ENCODE measurements around the gene ACTR1B. TPM values are rescaled to one million over a fixed set of nuclear protein-coding genes. Genes with fewer than 3 reads are reported as not detected.
"Not testable (repeated sequence)": the region's sequence is repeated elsewhere in the genome, so short reads cannot be mapped to it uniquely, and the experiment has no call there.

ACTR1B gene
- total RNA-seq, 1 experiment from 2014 or later = 76.6 TPM

GRCh38 chr2:97688062-97688827 is 24.4 kb upstream of the ACTR1B start:
- DNase-seq (ENCODE audit: low read depth) = peak; percentile 28

DNA sequence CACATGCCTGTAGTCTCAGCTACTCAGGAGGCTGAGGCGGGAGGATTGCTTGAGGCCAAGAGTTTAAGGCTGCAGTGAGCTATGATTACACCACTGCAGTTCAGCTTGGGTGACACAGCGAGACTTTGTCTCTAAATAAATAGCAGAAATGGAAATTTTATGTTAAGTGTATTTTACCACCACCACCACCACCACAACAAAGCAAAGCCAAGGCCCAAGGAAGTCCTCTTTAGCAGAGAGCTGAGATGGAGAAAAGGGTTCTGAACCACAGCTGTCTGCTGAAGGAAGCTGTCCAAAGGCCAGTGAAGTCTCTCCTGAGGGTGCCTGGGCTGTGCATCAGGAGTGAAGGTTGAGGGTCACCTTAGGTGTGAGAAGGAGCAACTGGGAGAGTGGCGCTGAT is 23.4 kb upstream of the ACTR1B start:
- DNase-seq (ENCODE audit: low read depth) = not testable (repeated sequence)

GRCh38 chr2:97678298-97678697 is 14.5 kb upstream of the ACTR1B start:
- no peak for DNase-seq (ENCODE audit: low read depth)

GRCh38 chr2:97677480-97677879 is 13.6 kb upstream of the ACTR1B start:
- DNase-seq (ENCODE audit: low read depth) = no peak

- DNase-seq (ENCODE audit: low read depth) = no peak
These were observed 12.8 kb upstream of the ACTR1B start for GRCh38 chr2:97676620-97677019.

DNA sequence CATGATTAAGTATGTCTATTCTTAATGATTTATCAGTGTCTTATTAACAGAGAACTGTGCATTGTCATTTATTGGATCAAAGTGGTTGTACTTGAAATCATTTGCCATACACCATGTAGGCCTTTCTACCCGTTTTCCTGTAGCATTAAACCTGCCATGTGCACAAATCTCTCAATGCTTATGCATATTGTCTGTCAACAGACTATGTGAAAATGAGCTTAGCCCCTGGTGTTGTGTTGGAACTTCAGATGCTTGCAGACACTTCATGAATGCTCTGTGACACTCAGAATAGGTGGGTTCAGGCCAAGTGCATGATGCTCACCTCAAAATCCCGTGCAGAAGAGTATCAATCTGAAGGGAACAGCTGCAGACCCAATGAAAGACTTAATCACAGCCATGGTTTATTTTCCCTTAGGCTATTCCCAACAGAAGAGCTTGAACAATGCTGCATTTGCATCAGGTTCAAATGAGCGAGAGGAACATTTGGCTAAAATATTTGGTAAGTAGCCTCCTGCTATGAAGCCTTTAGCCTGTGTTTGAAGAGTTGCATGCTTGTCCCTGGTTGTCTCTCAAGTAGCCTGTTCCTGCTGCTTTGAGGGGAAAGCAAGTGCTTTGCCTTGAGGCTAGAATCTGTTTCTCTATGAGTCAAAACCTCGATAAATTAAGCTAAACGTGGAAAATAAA is 11.7 kb upstream of the ACTR1B start:
- DNase-seq (ENCODE audit: low read depth) = no peak

DNA sequence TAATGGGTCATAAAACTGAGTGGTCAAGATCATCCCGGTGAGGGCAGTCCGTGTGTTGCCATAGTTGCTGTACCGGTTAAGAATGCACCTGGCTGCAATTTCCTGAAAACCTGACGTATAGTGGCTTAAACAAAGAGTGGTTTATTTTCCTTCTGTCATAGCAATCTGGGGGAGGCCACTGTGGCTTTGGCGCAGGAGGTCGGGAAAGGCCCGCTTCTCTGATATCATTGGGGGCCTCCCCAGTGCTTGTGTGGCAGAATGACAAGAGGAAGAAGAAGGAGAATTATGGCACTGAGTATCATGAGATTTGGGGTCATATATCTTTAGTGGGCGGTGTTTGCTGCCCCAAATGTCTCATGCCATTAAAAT is 10.1 kb upstream of the ACTR1B start:
- DNase-seq (ENCODE audit: low read depth) = no peak

- DNase-seq (ENCODE audit: low read depth) = peak; percentile 20
These were observed 9.5 kb upstream of the ACTR1B start for GRCh38 chr2:97673182-97673914.

DNA sequence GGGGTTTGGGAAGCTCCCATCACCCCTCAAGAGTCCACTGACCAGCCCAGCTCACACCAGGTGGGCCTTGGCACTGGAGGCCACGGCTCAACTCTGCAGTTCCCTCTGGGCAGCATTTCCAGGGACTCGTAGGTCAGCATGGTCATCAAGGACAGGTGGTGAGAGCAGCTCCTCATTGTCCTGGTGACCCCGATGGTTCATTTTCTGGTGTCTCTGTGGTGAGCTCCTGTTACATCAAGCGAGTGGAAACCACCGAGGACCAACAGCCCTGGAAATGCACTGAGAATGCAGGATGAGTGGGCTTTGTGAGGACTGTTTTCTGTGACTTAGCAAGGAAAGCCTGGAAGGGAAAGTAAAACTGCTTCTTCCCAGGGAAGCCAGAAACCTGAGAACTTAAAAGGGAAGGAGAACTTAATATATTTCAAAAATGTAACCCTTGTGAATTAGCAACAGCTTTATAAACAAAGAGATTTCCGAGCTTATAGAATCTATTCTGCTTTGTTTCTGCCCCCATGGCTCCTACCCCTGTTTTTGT is 8.8 kb upstream of the ACTR1B start:
- peak; percentile 21 for DNase-seq (ENCODE audit: low read depth)

DNA sequence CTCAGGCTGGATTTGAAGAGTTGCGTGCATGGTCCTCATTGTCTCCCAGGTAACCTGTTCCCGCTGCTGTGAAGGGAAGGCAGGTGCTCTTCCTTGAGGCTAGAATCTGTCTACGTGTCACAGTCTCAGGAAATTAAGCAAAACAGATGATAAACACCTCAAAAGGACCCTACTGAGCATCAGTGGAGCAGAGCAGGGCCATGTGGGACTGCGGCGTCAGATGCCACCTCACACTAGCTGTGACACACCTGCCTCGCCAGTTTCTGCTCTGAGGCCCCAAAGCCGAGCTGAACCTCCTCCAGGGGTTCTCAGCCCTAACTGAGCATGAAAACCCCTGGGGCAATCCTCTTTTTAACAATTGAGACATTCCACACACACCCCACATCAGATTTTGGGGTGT is 7.7 kb upstream of the ACTR1B start:
- DNase-seq (ENCODE audit: low read depth) = no peak

DNA sequence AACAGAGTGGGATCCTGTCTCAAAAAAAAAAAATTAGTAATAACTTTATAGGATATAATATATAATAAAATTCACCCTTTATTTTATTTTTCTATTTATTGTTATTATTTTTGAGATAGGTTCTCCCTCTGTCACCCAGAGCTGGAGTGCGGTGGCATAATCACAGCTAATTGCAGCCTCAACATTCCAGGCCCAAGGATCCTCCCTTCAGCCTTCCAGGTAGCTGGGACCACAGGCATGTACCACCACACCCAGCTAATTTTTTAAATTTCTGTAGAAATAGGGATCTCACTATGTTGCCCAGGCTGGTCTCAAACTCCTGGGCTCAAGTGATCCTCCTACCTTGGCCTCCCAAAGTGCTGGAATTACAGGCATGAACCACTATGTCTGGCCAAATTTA is 6.6 kb upstream of the ACTR1B start:
- DNase-seq (ENCODE audit: low read depth) = no peak

DNA sequence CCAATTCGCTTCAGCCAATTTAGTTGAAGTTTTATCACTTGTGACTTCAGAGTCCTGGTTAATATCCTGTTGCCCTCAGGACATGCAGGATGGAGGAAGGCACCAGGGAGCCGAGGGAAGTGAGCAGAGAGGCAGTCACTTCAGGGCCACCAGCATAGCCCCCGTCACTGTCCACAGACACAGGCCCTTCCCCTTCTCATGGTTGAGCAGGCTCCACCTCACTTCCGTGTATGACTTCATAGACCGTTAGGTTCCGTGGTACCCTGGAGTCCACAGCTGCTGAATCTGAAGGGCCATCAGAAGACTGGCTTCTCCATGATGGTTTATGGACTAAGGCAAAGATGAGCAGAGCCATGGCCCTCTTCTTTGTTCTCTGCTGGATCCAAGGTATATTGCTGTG is 5.6 kb upstream of the ACTR1B start, which contains the start of gene C2orf92:
C2orf92 (plus strand) TSS at position 266 of the 400 bp plus-strand sequence; CDS start at position 342, 76 bp downstream.
- no peak for DNase-seq (ENCODE audit: low read depth)

DNA sequence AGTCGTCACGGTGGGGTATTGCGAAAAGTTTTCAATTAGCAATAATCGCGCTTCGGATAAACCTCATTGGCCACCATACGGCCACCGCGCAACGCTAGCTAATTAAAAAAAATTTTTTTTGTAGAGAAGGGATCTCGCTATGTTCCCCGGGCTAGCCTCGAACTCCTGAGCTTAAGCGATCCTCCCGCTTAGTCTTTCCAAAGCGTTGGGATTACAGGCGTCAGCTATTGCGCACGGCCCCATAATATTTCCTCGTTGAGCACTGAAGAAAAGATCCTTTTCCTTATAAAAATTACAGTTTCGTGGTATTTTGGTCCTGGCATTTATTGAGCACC is 759 bp upstream of the ACTR1B start:
- peak; percentile 46 for DNase-seq (ENCODE audit: low read depth)

DNA sequence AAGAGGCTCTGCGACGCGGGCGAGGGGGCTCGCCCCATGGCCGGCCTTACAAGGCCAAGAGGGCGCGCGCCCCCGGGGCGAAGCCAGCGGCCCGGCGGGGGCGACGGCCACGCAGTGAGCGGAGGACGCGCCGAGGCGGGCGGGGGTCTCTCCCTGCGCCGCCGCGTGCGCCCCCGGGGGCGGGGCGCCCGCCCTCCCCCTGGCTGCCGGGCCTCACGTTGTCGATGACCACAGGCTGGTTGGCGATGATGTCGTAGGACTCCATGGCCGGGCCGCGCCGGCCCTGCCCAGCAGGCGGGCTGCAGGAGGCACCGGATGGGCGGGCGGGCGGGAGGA is 250 bp downstream of the ACTR1B start:
- no peak for DNase-seq (ENCODE audit: low read depth)

DNA sequence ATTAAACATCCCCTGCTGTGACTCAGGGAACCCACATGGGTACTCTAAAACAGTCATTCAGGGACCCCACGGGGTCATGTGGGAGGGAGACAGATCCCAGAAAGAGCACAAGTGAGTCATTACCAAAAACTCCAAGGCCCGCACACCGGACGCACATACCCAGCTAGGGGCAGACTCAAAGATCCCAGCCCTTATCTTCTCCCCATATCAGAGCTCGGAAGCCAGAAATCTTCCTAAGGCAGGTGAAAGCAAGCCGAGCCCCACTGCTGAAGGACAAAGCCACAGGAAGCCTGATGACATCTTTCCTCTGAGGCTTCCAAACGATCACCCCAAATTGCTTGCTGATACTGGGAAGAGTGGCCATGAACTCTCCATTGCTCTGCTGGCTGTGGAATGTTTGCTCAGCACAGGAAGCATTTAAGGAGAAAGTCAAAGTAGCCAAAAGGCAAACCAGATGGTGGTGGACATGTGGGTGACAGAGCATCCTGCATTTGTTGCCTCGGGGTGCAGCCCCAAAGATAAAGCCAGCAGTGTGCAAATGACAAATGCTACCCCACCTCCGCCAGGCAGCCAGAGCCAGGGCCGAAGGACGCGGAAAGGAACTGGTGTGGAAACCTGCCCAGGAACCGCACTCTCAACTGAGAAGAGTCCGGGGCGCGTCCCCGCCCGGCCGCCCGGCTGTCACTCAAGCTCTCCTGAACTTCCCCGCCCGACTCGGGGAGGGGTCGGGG is 784 bp downstream of the ACTR1B start:
- DNase-seq (ENCODE audit: low read depth) = peak; percentile 91

GRCh38 chr2:97662386-97662894 is 1.4 kb downstream of the ACTR1B start:
- DNase-seq (ENCODE audit: low read depth) = no peak

- no peak for DNase-seq (ENCODE audit: low read depth)
These were observed 1.9 kb downstream of the ACTR1B start for GRCh38 chr2:97661927-97662326.

GRCh38 chr2:97660775-97661389 is 3.0 kb downstream of the ACTR1B start:
- peak; percentile 56 for DNase-seq (ENCODE audit: low read depth)

DNA sequence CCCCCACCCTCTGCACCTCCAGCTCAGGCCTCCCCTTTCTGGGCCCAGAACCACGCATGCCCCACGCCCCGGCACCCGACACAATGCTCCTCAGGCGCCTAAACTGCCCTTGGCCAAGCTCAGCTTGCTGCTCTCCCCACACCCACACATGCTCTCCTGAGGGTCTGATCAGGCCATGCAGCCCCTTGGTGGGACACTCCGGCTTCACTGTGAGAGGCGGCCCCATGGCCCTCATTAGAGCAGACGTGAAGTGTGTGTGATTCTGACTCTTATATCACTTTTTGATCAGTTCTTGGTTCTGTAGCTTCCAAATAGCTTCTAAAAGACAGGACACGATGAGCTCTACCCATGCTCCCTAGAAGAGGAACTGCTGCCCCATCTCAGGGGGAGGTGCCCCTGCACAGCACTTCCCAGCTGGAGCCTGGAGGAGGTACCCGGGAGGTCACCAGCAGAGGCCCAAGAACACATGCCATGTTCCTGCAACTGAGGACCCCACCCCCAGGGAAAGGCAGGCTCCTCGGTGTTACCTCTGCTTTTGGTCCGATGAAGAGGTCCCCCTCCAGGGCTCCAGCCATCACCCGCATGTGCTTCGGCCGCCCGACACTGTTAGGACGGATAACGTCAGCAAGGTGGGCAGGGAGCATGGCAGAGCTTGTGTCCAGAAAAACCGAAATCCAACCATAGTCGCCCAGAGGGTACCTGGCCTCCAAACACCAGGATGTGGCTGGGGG is 3.6 kb downstream of the ACTR1B start:
- no peak for DNase-seq (ENCODE audit: low read depth)

Data from LHCN-M2 (cell line).